ENCODE measurements around the gene TMEM33. TPM values are rescaled to one million over a fixed set of nuclear protein-coding genes. Genes with fewer than 3 reads are reported as not detected.

TMEM33 gene
- total and polyA plus RNA-seq, 12 donors: 4.7 to 31.2 (median 26.4) TPM

DNA sequence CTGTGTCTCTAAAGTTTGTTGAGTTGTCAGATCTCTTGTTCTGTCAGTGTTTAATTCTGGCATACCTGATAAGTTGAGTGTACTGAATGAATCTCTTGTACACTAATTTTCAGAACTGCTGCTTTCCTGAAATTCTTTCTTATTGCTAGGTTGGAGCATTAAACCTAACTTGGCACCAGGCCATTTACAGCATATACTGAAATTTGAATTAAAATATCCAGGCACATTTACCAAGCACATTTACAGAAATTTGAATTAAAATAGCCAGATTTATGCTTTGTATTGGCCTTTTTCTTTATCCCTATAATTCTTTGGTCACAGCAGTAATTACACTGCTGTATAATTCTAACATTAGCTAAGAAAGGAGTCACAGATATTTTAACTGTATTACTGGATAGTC, 8.9 kb downstream of the TMEM33 start:
- ATAC-seq: no peak
- TF ChIP-seq CTCF (IDR thresholded peaks at IDR 0.05): no peak

GRCh38 chr4:41949531-41949930, 14.3 kb downstream of the TMEM33 start:
- intact Hi-C loops (cut with DNase I): no loop called here
- Histone ChIP-seq H3K9me3 (no peaks in the 10 kb centered on the region), H3K4me1 (no peaks in the 10 kb centered on the region), H3K36me3 (peaks cover 0 to 100% (median 18%) of the 10 kb centered on the region in 9 donors), H3K4me3 (no peak overlapping the region), H3K27ac (no peak overlapping the region), H3K27me3 (no peaks in the 10 kb centered on the region)
- ATAC-seq (no peak), DNase-seq (no peak)
- WGBS, 2 donors: 84 to 88% methylated on average over 3 of the region's 3 CpGs
- no peak for TF ChIP-seq CTCF (IDR thresholded peaks at IDR 0.05)

More for the DNA sequence above, 8.9 kb downstream of the TMEM33 start:
- H3K27ac ChIP-seq: no peak overlapping the region
- H3K27me3 ChIP-seq: no peaks in the 10 kb centered on the region
- H3K36me3 ChIP-seq: peaks cover 0 to 100% (median 10%) of the 10 kb centered on the region in 9 donors
- H3K4me3 ChIP-seq: no peak overlapping the region
- intact Hi-C loops (cut with DNase I): loop anchor here in 1 of 10 donors (5.0 kb wide), 1 partner anchor 43 kb away; no protein-coding TSS in a partner anchor
- no peak for DNase-seq
- peaks cover 0 to 8% (median 0%) of the 10 kb centered on the region in 9 donors for H3K4me1 ChIP-seq
- H3K9me3 ChIP-seq: no peaks in the 10 kb centered on the region

GRCh38 chr4:41957634-41958033, 22.4 kb downstream of the TMEM33 start:
- peaks cover 0 to 5% (median 0%) of the 10 kb centered on the region in 9 donors for H3K4me1 ChIP-seq
- peak in 8 of 9 donors; percentile 15 to 57 (median 45) for TF ChIP-seq CTCF (IDR thresholded peaks at IDR 0.05)
- intact Hi-C loops (cut with DNase I): no loop called here
- H3K9me3 ChIP-seq: no peaks in the 10 kb centered on the region
- H3K4me3 ChIP-seq: no peak overlapping the region
- ATAC-seq (no peak), DNase-seq (no peak)
- WGBS, 2 donors: 29 to 30% methylated on average over 1 of the region's 1 CpG
- H3K36me3 ChIP-seq: peaks cover 0 to 47% (median 12%) of the 10 kb centered on the region in 9 donors
- no peaks in the 10 kb centered on the region for H3K27me3 ChIP-seq
- no peak overlapping the region for H3K27ac ChIP-seq

- DNase-seq: no peak
- no peaks in the 10 kb centered on the region for H3K27me3 ChIP-seq
- WGBS, 2 donors: 95 to 98% methylated on average over 4 of the region's 4 CpGs
Measured at GRCh38 chr4:41963105-41963504, 27.9 kb downstream of the TMEM33 start.

More at GRCh38 chr4:41963105-41963504, 27.9 kb downstream of the TMEM33 start:
- TF ChIP-seq CTCF (IDR thresholded peaks at IDR 0.05): peak in 8 of 9 donors; percentile 7 to 45 (median 34)
- no peak overlapping the region for H3K4me3 ChIP-seq
- peaks cover 0 to 5% (median 0%) of the 10 kb centered on the region in 9 donors for H3K4me1 ChIP-seq
- intact Hi-C loops (cut with DNase I): no loop called here
- H3K9me3 ChIP-seq: peaks cover 0 to 3% (median 0%) of the 10 kb centered on the region in 11 donors
- ATAC-seq: no peak
- H3K27ac ChIP-seq: no peak overlapping the region
- H3K36me3 ChIP-seq: no peaks in the 10 kb centered on the region
